Measurements from ENCODE around the gene TARDBP.
"Not testable (repeated sequence)": the region's sequence is repeated elsewhere in the genome, so short reads cannot be mapped to it uniquely, and the experiment has no call there.

TARDBP gene

GRCh38 chr1:10996100-10996499 lies 16.4 kb upstream of the TARDBP start:
- no peak for DNase-seq

GRCh38 chr1:11000526-11000925 lies 11.9 kb upstream of the TARDBP start:
- no peak for DNase-seq

GRCh38 chr1:11013160-11013531 lies 692 bp downstream of the TARDBP start:
- DNase-seq, result no peak

- not testable (repeated sequence) for DNase-seq
Observed at GRCh38 chr1:11019358-11019757, 6.9 kb downstream of the TARDBP start.

- no peak for DNase-seq
Observed at GRCh38 chr1:11019971-11020370, 7.5 kb downstream of the TARDBP start.

GRCh38 chr1:11023201-11023600 lies 10.7 kb downstream of the TARDBP start:
- DNase-seq, result no peak

- no peak for DNase-seq
Observed at GRCh38 chr1:11024154-11024873, 11.9 kb downstream of the TARDBP start.

GRCh38 chr1:11024874-11025203 lies 12.4 kb downstream of the TARDBP start:
- DNase-seq, result no peak

- DNase-seq, result no peak
Observed at GRCh38 chr1:11025618-11026017, 13.2 kb downstream of the TARDBP start.

- no peak for DNase-seq
Observed at GRCh38 chr1:11026052-11026451, 13.6 kb downstream of the TARDBP start.

GRCh38 chr1:11026903-11027302 lies 14.4 kb downstream of the TARDBP start:
- no peak for DNase-seq

GRCh38 chr1:11027316-11027715 lies 14.9 kb downstream of the TARDBP start:
- no peak for DNase-seq

- no peak for DNase-seq
Observed at GRCh38 chr1:11028018-11028417, 15.6 kb downstream of the TARDBP start.

- DNase-seq, result no peak
Observed at GRCh38 chr1:11030865-11031264, 18.4 kb downstream of the TARDBP start.

- no peak for DNase-seq
Observed at GRCh38 chr1:11031624-11032262, 19.3 kb downstream of the TARDBP start.

- not testable (repeated sequence) for DNase-seq
Observed at GRCh38 chr1:11037019-11037739, 24.7 kb downstream of the TARDBP start.

- DNase-seq, result no peak
Observed at GRCh38 chr1:11037740-11038182, 25.3 kb downstream of the TARDBP start.

- no peak for DNase-seq
Observed at GRCh38 chr1:11039351-11040104, 27.1 kb downstream of the TARDBP start.

GRCh38 chr1:11040105-11040429 lies 27.6 kb downstream of the TARDBP start:
- not testable (repeated sequence) for DNase-seq

- no peak for DNase-seq
Observed at GRCh38 chr1:11041048-11041447, 28.6 kb downstream of the TARDBP start.

GRCh38 chr1:11042065-11042464 lies 29.6 kb downstream of the TARDBP start:
- DNase-seq, result no peak

GRCh38 chr1:11042995-11043874 lies 30.8 kb downstream of the TARDBP start:
- no peak for DNase-seq

All from cortex of kidney (tissue), 1 donor.